ENCODE measurements around the gene GALNS.

The GALNS gene

DNA sequence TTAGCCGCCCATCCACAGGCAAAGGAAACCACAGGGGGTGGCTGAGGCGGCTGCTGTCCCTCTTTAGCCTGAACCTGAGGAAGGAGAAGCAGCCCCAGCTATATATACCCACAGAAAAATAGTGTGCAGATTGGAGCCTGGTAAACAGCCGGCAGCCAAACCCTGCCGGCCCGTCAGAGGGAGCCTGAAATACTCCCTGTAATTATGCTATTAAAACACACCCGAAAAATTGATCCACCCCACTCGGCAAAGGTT is 78.5 kb downstream of the GALNS start:
- ATAC-seq = no peak
- no peak for TF ChIP-seq ZFP3 (CRISPR knock-in tag; IDR thresholded peaks at IDR 0.05)
- no peak for TF ChIP-seq ZFP30 (CRISPR knock-in tag; IDR thresholded peaks at IDR 0.05)
- TF ChIP-seq ZNF70 (CRISPR knock-in tag; IDR thresholded peaks at IDR 0.05) = no peak
- TF ChIP-seq GLIS3 (CRISPR knock-in tag; IDR thresholded peaks at IDR 0.05) = no peak
- no peak for TF ChIP-seq ESRRG (CRISPR knock-in tag; IDR thresholded peaks at IDR 0.05)
- no peak for TF ChIP-seq ISL1 (CRISPR knock-in tag; IDR thresholded peaks at IDR 0.05)
- TF ChIP-seq TCF4 (CRISPR knock-in tag; IDR thresholded peaks at IDR 0.05; ENCODE audit: borderline replicate concordance) = no peak
- TF ChIP-seq BACH2 (CRISPR knock-in tag; IDR thresholded peaks at IDR 0.05; ENCODE audit: borderline replicate concordance) = no peak
- no peak for TF ChIP-seq CSDC2 (CRISPR knock-in tag; IDR thresholded peaks at IDR 0.05)
- TF ChIP-seq ARNTL (CRISPR knock-in tag; IDR thresholded peaks at IDR 0.05; ENCODE audit: borderline replicate concordance, low read depth) = no peak
- TF ChIP-seq OSR1 (CRISPR knock-in tag; IDR thresholded peaks at IDR 0.05) = no peak
- TF ChIP-seq, protein P1, sequence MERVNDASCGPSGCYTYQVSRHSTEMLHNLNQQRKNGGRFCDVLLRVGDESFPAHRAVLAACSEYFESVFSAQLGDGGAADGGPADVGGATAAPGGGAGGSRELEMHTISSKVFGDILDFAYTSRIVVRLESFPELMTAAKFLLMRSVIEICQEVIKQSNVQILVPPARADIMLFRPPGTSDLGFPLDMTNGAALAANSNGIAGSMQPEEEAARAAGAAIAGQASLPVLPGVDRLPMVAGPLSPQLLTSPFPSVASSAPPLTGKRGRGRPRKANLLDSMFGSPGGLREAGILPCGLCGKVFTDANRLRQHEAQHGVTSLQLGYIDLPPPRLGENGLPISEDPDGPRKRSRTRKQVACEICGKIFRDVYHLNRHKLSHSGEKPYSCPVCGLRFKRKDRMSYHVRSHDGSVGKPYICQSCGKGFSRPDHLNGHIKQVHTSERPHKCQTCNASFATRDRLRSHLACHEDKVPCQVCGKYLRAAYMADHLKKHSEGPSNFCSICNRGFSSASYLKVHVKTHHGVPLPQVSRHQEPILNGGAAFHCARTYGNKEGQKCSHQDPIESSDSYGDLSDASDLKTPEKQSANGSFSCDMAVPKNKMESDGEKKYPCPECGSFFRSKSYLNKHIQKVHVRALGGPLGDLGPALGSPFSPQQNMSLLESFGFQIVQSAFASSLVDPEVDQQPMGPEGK (CRISPR knock-in tag; IDR thresholded peaks at IDR 0.05; ENCODE audit: borderline replicate concordance) = no peak
- no peak for TF ChIP-seq CSRNP3 (CRISPR knock-in tag; IDR thresholded peaks at IDR 0.05)
- no peak for TF ChIP-seq RARB (CRISPR knock-in tag; IDR thresholded peaks at IDR 0.05)
- TF ChIP-seq ZC3H10 (CRISPR knock-in tag; IDR thresholded peaks at IDR 0.05) = no peak
- no peak for TF ChIP-seq SNAI2 (CRISPR knock-in tag; IDR thresholded peaks at IDR 0.05)
- TF ChIP-seq CREB5 (CRISPR knock-in tag; IDR thresholded peaks at IDR 0.05; ENCODE audit: low read depth) = no peak
- TF ChIP-seq ZNF565 (CRISPR knock-in tag; conservative IDR thresholded peaks at IDR 0.05; ENCODE audit: low read depth) = no peak

DNA sequence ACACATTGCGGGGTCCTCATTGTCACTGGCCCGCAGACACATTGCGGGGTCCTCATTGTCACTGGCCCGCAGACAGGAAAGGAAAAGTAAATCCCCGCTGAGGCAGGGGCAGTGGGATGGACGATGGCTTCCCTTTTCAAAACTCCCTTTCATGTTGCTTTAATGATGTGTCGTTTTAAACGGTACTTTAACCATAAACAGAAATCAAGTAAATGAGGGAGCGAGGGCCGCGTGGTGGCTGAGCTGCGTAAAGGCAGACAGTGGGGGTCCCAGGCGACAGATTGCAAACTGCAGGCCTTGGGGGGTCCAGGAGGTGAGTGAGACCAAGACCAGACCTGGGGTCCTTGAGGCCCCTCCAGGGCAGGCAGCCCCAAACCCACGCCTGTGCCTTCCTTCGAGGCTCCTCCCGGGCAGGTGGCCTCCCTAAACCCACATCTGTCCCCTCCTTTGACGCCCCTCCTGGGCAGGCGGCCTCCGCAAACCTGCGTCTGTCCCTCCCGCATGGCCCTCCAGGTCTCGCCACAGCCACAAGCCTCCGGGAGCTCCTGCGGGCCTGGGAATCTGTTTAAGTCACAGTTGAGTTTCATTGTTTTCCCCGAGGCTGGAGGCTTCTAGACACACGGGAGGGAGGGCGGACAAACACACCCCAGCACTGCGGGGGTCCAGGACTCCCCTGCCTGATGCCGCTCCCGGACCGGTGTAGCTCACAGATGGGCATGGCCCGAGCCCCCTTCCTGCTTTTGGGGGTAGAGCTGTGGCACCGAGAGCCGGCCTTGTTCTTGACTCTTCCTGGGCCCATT is 79.1 kb downstream of the GALNS start:
- TF ChIP-seq ZFP3 (CRISPR knock-in tag; IDR thresholded peaks at IDR 0.05) (no peak), POU6F1 (CRISPR knock-in tag; IDR thresholded peaks at IDR 0.05; ENCODE audit: borderline replicate concordance, low read depth) (no peak)
- ATAC-seq = no peak

DNA sequence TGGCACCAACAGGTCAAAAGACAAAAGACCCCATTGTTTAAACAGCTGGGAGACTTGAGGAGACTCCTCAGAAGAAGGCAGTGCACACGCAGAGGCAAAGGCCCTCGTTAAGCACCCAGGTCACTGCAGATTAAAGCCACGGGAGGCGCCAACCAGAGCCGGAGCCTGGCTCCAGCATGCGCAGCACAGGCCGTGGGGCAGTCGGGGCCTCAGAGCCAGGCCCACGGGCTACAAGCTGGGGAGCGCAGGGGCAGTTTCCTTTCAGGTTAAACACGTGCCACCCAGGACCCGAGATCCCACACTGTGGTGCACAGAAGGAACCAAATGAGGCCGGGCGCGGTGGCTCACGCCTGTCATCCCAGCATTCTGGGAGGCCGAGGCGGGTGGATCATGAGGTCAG is 80.9 kb downstream of the GALNS start:
- ATAC-seq = no peak
- TF ChIP-seq, protein P1 (CRISPR knock-in tag; IDR thresholded peaks at IDR 0.05; ENCODE audit: borderline replicate concordance) = no peak
- TF ChIP-seq, protein P2, sequence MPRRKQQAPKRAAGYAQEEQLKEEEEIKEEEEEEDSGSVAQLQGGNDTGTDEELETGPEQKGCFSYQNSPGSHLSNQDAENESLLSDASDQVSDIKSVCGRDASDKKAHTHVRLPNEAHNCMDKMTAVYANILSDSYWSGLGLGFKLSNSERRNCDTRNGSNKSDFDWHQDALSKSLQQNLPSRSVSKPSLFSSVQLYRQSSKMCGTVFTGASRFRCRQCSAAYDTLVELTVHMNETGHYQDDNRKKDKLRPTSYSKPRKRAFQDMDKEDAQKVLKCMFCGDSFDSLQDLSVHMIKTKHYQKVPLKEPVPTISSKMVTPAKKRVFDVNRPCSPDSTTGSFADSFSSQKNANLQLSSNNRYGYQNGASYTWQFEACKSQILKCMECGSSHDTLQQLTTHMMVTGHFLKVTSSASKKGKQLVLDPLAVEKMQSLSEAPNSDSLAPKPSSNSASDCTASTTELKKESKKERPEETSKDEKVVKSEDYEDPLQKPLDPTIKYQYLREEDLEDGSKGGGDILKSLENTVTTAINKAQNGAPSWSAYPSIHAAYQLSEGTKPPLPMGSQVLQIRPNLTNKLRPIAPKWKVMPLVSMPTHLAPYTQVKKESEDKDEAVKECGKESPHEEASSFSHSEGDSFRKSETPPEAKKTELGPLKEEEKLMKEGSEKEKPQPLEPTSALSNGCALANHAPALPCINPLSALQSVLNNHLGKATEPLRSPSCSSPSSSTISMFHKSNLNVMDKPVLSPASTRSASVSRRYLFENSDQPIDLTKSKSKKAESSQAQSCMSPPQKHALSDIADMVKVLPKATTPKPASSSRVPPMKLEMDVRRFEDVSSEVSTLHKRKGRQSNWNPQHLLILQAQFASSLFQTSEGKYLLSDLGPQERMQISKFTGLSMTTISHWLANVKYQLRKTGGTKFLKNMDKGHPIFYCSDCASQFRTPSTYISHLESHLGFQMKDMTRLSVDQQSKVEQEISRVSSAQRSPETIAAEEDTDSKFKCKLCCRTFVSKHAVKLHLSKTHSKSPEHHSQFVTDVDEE (CRISPR knock-in tag; IDR thresholded peaks at IDR 0.05) = no peak
- TF ChIP-seq ZFP30 (CRISPR knock-in tag; IDR thresholded peaks at IDR 0.05) = no peak
- TF ChIP-seq ISL1 (CRISPR knock-in tag; IDR thresholded peaks at IDR 0.05) = no peak
- no peak for TF ChIP-seq ARNTL (CRISPR knock-in tag; IDR thresholded peaks at IDR 0.05; ENCODE audit: borderline replicate concordance, low read depth)
- TF ChIP-seq PPARA (CRISPR knock-in tag; IDR thresholded peaks at IDR 0.05; ENCODE audit: borderline replicate concordance) = no peak
- no peak for TF ChIP-seq OSR1 (CRISPR knock-in tag; IDR thresholded peaks at IDR 0.05)
- TF ChIP-seq ZC3H10 (CRISPR knock-in tag; IDR thresholded peaks at IDR 0.05) = no peak
- no peak for TF ChIP-seq CSDC2 (CRISPR knock-in tag; IDR thresholded peaks at IDR 0.05)
- no peak for TF ChIP-seq ZNF8 (CRISPR knock-in tag; IDR thresholded peaks at IDR 0.05)
- TF ChIP-seq SNAI2 (CRISPR knock-in tag; IDR thresholded peaks at IDR 0.05) = no peak
- TF ChIP-seq CREB5 (CRISPR knock-in tag; IDR thresholded peaks at IDR 0.05; ENCODE audit: low read depth) = no peak
- TF ChIP-seq BACH2 (CRISPR knock-in tag; IDR thresholded peaks at IDR 0.05; ENCODE audit: borderline replicate concordance) = no peak
- TF ChIP-seq ESRRG (CRISPR knock-in tag; IDR thresholded peaks at IDR 0.05) = no peak
- TF ChIP-seq POU6F1 (CRISPR knock-in tag; IDR thresholded peaks at IDR 0.05; ENCODE audit: borderline replicate concordance, low read depth) = no peak
- no peak for TF ChIP-seq RARB (CRISPR knock-in tag; IDR thresholded peaks at IDR 0.05)

Measured in SK-N-SH treated with all-trans-retinoic acid at 6 μM for 48 hours (cell line).